GM12891 (cell line): ENCODE data around the gene SGCE.

Experiments
- DNase-seq: peaks from one replicate; pipeline ENCODE4 v3.0.0; 2011; ENCODE audit warnings: low spot score; ENCODE audit not compliant: insufficient read length
- FAIRE-seq: peaks from 2 replicates; lab custom pipeline; 2011; peaks lifted over from hg19 to GRCh38; lab: Jason Lieb, UNC
- PAX5 ChIP-seq: IDR thresholded peaks from 2 replicates; pipeline ENCODE4 v1.6.1; 2011; ENCODE audit warnings: low read length, moderate library complexity, mild to moderate bottlenecking; ENCODE audit not compliant: insufficient read depth, severe bottlenecking
- POLR2A ChIP-seq: IDR thresholded peaks from 2 replicates; pipeline ENCODE4 v1.6.1; 2011; ENCODE audit warnings: low read depth, low read length, control low read depth
- POLR2AphosphoS5 ChIP-seq: IDR thresholded peaks from 2 replicates; pipeline ENCODE4 v1.6.1; 2011; ENCODE audit warnings: low read depth, low read length, control low read depth
- POU2F2 ChIP-seq: IDR thresholded peaks from 2 replicates; pipeline ENCODE4 v1.6.1; 2011; ENCODE audit warnings: low read depth, mild to moderate bottlenecking, control low read depth, low read length, moderate library complexity
- SPI1 ChIP-seq: IDR thresholded peaks from 2 replicates; pipeline ENCODE4 v1.6.1; 2011; ENCODE audit warnings: low read depth, low read length, control low read depth
- TAF1 ChIP-seq: IDR thresholded peaks from 2 replicates; pipeline ENCODE4 v1.6.1; 2011; ENCODE audit warnings: low read depth, low read length, control low read depth

SGCE gene

DNA sequence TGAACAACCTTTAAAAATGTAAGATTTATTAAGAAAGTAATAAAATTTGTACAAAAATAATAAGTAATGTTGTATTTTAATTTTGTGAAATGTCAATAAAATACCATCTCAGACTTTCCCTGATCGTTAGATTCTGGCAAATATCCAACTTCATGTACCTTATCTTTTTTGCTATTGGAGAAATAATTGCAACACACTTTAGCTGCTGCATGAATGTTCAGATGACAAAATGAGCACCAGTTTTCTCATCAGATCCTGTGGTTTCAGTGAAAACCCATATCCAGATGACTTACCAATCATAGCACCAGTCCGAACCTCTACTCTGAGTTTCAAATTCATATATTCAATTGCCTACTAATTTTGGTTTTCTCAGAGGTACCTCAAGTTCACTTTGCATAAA is 76.5 kb downstream of the SGCE start:
- TF ChIP-seq POLR2AphosphoS5: no peak
- TF ChIP-seq PAX5: no peak
- TF ChIP-seq SPI1: no peak
- TF ChIP-seq POU2F2: no peak
- TF ChIP-seq POLR2A: no peak
- TF ChIP-seq TAF1: no peak
- DNase-seq (no peak), FAIRE-seq (no peak)

DNA sequence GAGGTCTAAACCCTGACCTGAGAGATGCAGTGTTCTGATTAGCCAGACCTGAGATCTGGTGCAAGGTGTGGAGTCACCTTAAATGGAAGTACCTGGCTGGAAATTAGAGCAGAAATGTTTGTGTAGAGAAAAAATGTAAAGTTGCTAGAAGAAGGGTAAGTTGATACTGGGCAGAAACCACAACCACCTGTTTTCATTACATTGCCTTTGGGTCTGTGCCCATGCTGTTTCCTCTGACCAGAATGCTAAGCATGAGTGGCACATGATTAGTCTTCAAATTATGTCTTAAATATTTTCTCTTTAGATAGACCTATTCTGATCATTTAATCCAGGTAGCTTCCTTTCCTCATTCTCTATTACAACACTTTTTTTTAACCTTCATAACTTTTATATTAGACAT is 77.3 kb downstream of the SGCE start:
- DNase-seq (no peak), FAIRE-seq (no peak)
- no peak for TF ChIP-seq POLR2A
- TF ChIP-seq PAX5: no peak
- TF ChIP-seq TAF1: no peak
- TF ChIP-seq POU2F2: no peak
- no peak for TF ChIP-seq SPI1
- TF ChIP-seq POLR2AphosphoS5: no peak

DNA sequence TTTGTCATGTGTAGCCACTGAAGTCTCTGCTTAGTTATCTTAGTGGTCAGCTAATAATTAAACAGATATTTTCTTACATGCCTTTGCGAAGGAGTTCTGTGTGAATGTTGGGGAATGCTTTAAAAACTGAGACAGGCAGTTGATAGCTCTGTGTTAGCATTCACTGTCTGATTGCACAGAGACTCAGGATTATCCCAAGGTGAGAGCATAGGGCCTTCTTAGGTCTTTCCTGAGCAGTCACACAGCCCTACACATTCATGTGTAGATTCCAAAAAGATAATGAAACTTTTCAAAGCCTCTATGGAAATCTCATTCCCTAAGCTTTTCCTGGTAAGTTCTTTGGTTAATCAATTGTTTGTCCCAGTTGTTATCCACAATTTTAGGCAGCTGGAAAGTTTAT is 78.6 kb downstream of the SGCE start:
- TF ChIP-seq PAX5 (no peak), POLR2AphosphoS5 (no peak)
- FAIRE-seq: no peak

DNA sequence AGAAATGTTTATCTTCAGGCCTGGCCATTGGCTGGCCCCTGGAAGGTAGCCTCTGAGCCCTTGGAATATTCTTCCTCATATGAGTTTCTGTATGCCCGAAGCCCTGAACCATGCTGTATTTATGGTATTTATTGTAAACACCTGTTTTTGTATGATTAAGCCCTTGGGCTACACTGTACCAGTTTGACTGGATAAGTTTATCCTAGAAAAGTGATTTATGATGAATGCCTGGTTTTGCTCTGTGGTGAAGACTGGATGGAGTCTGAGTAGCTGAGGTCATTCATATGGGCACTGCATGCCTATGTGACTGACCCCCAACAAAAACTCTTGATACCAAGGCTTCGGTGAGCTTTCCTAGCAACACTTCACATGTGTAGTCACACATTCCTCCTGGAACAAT is 79.6 kb downstream of the SGCE start:
- DNase-seq: no peak
- FAIRE-seq: no peak

More for the DNA sequence above, 78.6 kb downstream of the SGCE start:
- no peak for DNase-seq

DNA sequence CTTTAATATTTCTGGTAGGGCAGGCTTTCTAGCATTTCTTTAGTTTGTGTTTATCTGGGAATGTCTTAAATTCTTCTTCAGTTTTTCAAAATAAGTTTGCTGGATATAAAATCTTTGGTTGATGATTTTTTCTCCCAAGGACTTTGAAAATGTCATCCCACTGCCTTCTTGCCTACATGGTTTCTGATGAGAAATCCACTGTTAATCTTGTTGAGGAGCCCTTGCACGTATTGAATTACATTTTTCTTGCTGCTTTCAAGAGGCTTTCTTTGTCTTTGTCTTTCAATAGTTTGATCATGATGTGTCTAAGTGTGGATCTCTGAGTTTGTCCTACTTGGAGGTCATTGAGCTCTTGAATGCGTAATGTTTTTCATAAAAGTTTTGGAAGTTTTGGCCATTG is 80.3 kb downstream of the SGCE start:
- no peak for FAIRE-seq
- DNase-seq: no peak

More for the DNA sequence above, 79.6 kb downstream of the SGCE start:
- no peak for TF ChIP-seq POU2F2
- no peak for TF ChIP-seq POLR2AphosphoS5
- TF ChIP-seq PAX5: no peak
- no peak for TF ChIP-seq TAF1
- no peak for TF ChIP-seq SPI1
- no peak for TF ChIP-seq POLR2A

DNA sequence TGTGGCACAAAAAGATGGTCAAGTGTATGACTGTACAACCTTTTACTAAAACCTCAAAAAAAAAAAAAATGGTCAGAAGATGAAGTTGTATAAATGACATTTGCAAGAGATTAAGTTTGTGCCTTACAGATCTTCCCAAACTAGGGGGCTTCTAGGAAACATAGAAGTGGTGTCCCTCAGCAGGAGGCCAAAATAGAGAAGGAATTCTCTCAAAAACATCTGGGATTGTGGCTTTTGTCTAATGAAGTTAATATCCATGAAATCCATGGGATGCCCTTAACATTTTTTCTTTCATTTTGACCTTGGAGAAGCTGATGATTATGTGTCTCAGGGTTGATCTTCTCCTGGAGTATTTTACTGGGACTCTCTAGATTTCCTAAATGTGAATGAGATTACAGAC is 84.1 kb downstream of the SGCE start:
- DNase-seq: no peak
- no peak for TF ChIP-seq PAX5
- no peak for TF ChIP-seq POLR2A
- no peak for TF ChIP-seq TAF1
- no peak for TF ChIP-seq POLR2AphosphoS5
- no peak for TF ChIP-seq POU2F2
- TF ChIP-seq SPI1: no peak
- no peak for FAIRE-seq

More for the DNA sequence above, 80.3 kb downstream of the SGCE start:
- no peak for TF ChIP-seq POU2F2

DNA sequence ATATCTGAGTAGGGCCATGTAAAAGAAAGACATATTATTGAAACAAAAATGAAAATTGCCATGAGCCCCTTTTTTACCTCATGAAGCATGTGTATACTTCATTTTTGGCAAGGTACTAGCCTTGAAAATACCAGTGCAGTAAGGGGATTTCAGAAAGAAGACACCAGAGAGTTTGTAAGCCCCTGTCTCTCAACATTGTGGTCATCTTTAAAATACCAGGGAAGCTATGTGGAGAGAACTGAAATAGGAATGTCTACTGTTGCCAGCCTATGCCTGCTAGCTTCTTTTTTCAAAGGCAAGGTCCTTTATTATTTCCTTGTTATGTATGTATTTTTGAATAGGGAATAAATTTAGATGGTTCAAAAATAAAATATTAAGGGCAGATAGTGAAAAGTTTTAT is 88.5 kb downstream of the SGCE start:
- DNase-seq: no peak
- no peak for FAIRE-seq
- TF ChIP-seq SPI1 (no peak), TAF1 (no peak), POLR2AphosphoS5 (no peak), POU2F2 (no peak), POLR2A (no peak), PAX5 (no peak)

DNA sequence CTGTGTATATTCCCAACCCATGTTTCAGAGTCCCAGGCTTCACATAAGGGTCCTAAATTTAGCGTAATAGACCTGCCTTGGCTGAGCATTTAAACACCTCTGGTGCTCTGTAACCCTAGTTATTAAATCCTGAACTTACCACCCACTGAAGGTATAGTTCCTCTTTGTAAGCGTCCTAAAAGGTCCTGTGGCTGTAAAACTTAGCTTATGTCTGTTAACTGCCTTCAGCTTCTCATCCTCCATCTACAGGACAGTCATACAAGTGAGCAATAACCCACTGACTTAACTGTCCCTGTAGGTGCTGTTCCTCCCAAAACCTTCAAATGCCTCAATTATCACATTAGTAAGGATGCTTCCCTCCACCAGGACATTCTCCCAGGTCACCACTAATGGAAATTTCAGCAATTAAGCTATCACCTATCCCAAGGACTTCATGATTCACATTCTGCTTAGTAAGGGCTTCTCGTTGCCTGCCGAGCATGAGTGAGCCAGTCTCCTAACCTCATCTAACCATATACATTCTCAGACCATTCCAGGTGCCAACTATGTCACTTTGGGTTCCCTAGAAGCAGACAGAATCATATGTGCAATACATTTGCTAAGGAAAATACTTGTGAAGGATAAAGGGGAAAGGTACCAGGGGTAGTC is 90.6 kb downstream of the SGCE start:
- FAIRE-seq (no peak), DNase-seq (no peak)
- TF ChIP-seq POLR2AphosphoS5: no peak
- TF ChIP-seq POLR2A: no peak
- no peak for TF ChIP-seq PAX5
- no peak for TF ChIP-seq TAF1
- TF ChIP-seq SPI1: no peak
- TF ChIP-seq POU2F2: no peak

DNA sequence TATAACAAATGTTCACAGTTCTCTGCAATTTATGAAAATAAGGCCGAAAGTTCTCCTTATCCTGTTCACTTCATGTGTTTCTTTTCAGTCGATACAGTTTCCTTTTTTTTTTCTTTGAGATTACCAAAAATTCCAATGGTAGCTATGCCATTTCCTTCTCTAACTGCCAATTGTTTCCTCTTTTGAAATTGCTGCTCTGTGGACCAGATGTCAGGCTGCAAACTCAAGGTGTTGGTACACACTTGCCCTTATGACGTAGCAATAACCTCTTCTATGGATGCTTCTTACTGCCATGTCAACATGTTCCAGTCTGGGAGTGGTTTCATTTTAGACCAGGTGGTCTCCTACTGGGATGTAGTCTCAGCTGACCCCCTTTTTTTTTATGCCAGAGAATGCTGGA is 93.4 kb downstream of the SGCE start:
- FAIRE-seq: no peak
- no peak for TF ChIP-seq POU2F2
- no peak for TF ChIP-seq PAX5
- no peak for TF ChIP-seq SPI1
- DNase-seq: no peak

DNA sequence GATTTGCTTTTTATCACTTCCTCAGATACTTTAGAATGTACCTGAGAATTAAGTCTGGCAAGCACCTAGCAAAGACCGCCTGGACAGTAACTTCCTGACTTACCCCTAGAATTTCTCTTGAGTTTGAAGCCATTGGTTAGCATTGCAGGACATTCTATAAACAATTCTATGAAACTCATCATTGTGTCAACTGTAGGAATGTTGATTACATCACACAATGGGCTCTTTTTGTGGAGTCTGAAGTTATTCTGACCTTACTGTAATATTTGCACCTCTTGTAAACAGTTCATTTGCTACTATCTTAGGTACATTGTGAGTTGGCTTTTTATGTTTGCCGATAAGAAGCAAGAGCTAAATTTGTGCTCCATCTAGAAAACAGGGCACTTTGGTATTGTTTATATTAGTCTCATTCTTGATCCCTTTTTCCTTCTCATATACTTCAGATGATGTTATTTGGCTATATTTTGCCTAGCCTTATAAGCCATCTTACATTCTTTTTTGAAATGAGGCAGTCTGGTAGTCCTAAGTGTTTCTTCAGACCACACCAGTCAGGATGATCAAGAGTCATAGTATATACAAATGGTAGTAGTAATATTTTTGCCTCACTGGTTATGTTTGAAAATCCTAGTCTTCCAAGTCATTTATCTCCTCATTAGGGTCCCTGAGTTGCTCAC is 94.0 kb downstream of the SGCE start:
- no peak for TF ChIP-seq TAF1
- no peak for TF ChIP-seq POLR2AphosphoS5
- TF ChIP-seq PAX5: no peak
- no peak for TF ChIP-seq SPI1
- TF ChIP-seq POLR2A: no peak
- no peak for FAIRE-seq
- DNase-seq: no peak

DNA sequence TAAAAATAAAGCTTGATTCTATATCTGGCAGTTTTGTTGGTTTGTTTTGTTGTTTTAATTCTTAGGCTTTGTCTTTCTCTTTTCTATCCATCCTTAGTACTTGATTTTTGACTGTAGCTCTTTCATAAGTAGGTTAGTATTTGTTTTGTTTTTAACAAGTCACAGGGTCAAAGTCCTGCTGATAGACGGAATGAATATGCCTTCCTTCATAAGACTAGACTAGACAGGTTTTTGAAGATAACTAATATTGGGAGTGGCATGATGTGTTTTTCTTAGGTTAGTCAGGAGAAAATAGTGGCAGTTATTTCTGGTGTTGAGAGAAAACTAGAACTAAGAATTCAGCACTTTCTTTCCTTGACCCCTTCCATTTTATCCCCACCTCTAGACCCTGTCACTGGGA is 96.0 kb downstream of the SGCE start:
- DNase-seq (no peak), FAIRE-seq (no peak)
- TF ChIP-seq POU2F2: no peak
